H9 (cell line): ENCODE measurements around the gene HHAT. TPM values are rescaled to one million over a fixed set of nuclear protein-coding genes. Genes with fewer than 3 reads are reported as not detected.

Source experiments
- DNase-seq: peaks from one replicate; pipeline ENCODE4 v3.0.0-alpha.2; 2017
- H2AFZ ChIP-seq: one replicate; pipeline ENCODE4 v1.6.1; 2013; ENCODE audit warnings: mild to moderate bottlenecking, low read length, control low read depth, moderate library complexity
- H2AK5ac ChIP-seq: 2 replicates; pipeline ENCODE4 v1.6.1; 2013; ENCODE audit warnings: low read length, control low read depth, mixed read lengths; ENCODE audit not compliant: insufficient read length
- H2BK120ac ChIP-seq: one replicate; pipeline ENCODE4 v1.6.1; 2013; ENCODE audit warnings: low read depth, mild to moderate bottlenecking, low read length, control low read depth, inconsistent platforms; ENCODE audit not compliant: poor library complexity, severe bottlenecking
- H2BK12ac ChIP-seq: 2 replicates; pipeline ENCODE4 v1.6.1; 2013; ENCODE audit warnings: low read length, control low read depth, mixed read lengths, low read depth; ENCODE audit not compliant: insufficient read length
- H2BK15ac ChIP-seq: 2 replicates; pipeline ENCODE4 v1.6.1; 2013; ENCODE audit warnings: low read depth, low read length, control low read depth
- H2BK20ac ChIP-seq: one replicate; pipeline ENCODE4 v1.6.1; 2013; ENCODE audit warnings: low read depth, mild to moderate bottlenecking, low read length, control low read depth, inconsistent platforms; ENCODE audit not compliant: poor library complexity, severe bottlenecking
- H2BK5ac ChIP-seq: 2 replicates; pipeline ENCODE4 v1.6.1; 2013; ENCODE audit warnings: low read length, control low read depth, mixed read lengths; ENCODE audit not compliant: insufficient read length
- H3K14ac ChIP-seq: 2 replicates; pipeline ENCODE4 v1.6.1; 2013; ENCODE audit warnings: low read length, control low read depth; ENCODE audit not compliant: insufficient read depth
- H3K18ac ChIP-seq: 2 replicates; pipeline ENCODE4 v1.6.1; 2013; ENCODE audit warnings: low read depth, mild to moderate bottlenecking, mixed read lengths, low read length, control low read depth; ENCODE audit not compliant: insufficient read length
- H3K23ac ChIP-seq: 2 replicates; pipeline ENCODE4 v1.6.1; 2013; ENCODE audit warnings: low read length, control low read depth, mixed read lengths, low read depth; ENCODE audit not compliant: insufficient read length
- H3K23me2 ChIP-seq: 2 replicates; pipeline ENCODE4 v1.6.1; 2013; ENCODE audit warnings: low read depth, mild to moderate bottlenecking, mixed read lengths, low read length, control low read depth; ENCODE audit not compliant: insufficient read length, poor library complexity, severe bottlenecking
- H3K27ac ChIP-seq: 2 replicates; pipeline ENCODE4 v1.5.1; 2013; ENCODE audit warnings: low read length, control low read depth, mixed read lengths, low read depth; ENCODE audit not compliant: insufficient read length
- H3K27me3 ChIP-seq: 2 replicates; pipeline ENCODE4 v1.6.1; 2013; ENCODE audit warnings: low read length, control low read depth, inconsistent platforms; ENCODE audit not compliant: insufficient read depth
- H3K4ac ChIP-seq: 2 replicates; pipeline ENCODE4 v1.6.1; 2013; ENCODE audit warnings: low read depth, mild to moderate bottlenecking, control low read depth, inconsistent platforms, low read length, moderate library complexity
- H3K4me1 ChIP-seq: 2 replicates; pipeline ENCODE4 v1.6.1; 2013; ENCODE audit warnings: low read length, control low read depth, inconsistent platforms; ENCODE audit not compliant: insufficient read depth
- H3K4me2 ChIP-seq: 2 replicates; pipeline ENCODE4 v1.6.1; 2013; ENCODE audit warnings: low read length, control low read depth, mixed read lengths; ENCODE audit not compliant: insufficient read length, insufficient read depth
- H3K56ac ChIP-seq: 2 replicates; pipeline ENCODE4 v1.6.1; 2013; ENCODE audit warnings: low read depth, mild to moderate bottlenecking, mixed read lengths, low read length, control low read depth; ENCODE audit not compliant: insufficient read length
- H3K79me1 ChIP-seq: 2 replicates; pipeline ENCODE4 v1.6.1; 2013; ENCODE audit warnings: low read depth, mild to moderate bottlenecking, moderate library complexity, low read length, control low read depth, inconsistent platforms; ENCODE audit not compliant: insufficient read depth, poor library complexity, severe bottlenecking
- H3K79me2 ChIP-seq: 2 replicates; pipeline ENCODE4 v1.6.1; 2013; ENCODE audit warnings: low read length, control low read depth, inconsistent platforms; ENCODE audit not compliant: insufficient read depth
- H3K9ac ChIP-seq: 2 replicates; pipeline ENCODE4 v1.6.1; 2013; ENCODE audit warnings: low read length, control low read depth, mixed read lengths; ENCODE audit not compliant: insufficient read length; ENCODE audit errors: extremely low read depth
- H3K9me3 ChIP-seq: one replicate; pipeline ENCODE4 v1.6.1; 2013; ENCODE audit warnings: low read depth, low read length, inconsistent platforms; ENCODE audit not compliant: control insufficient read depth
- H3T11ph ChIP-seq: one replicate; pipeline ENCODE4 v1.6.1; 2013; ENCODE audit warnings: mild to moderate bottlenecking, low read length, control low read depth, inconsistent platforms
- H4K20me1 ChIP-seq: one replicate; pipeline ENCODE4 v1.6.1; 2013; ENCODE audit not compliant: control insufficient read depth, insufficient read length, insufficient read depth
- H4K5ac ChIP-seq: 2 replicates; pipeline ENCODE4 v1.6.1; 2013; ENCODE audit warnings: low read depth, mild to moderate bottlenecking, mixed read lengths, low read length, control low read depth; ENCODE audit not compliant: insufficient read length
- H4K8ac ChIP-seq: replicated peaks from 2 replicates; pipeline ENCODE4 v1.6.1; 2013; ENCODE audit warnings: low read length, control low read depth, mixed read lengths, low read depth; ENCODE audit not compliant: insufficient read length
- H4K91ac ChIP-seq: 2 replicates; pipeline ENCODE4 v1.6.1; 2013; ENCODE audit warnings: low read depth, mild to moderate bottlenecking, moderate library complexity, mixed read lengths, low read length, control low read depth; ENCODE audit not compliant: insufficient read length
- H3K27ac Mint-ChIP-seq, 3 experiments: 2 replicates in 2 of 3; 3 replicates in 1 of 3; pipeline ENCODE4 v1.8.0; 2020 to 2021; ENCODE audit warnings: mixed read lengths in 3 of 3, mild to moderate bottlenecking in 1 of 3, moderate library complexity in 1 of 3
- H3K27me3 Mint-ChIP-seq: 2 replicates; pipeline ENCODE4 v1.8.0; 2021; ENCODE audit warnings: low read depth, mild to moderate bottlenecking, moderate library complexity, mixed read lengths
- H3K36me3 Mint-ChIP-seq, 3 experiments: 2 replicates in 2 of 3; 3 replicates in 1 of 3; pipeline ENCODE4 v1.8.0; 2020 to 2021; ENCODE audit warnings: low read depth in 3 of 3, mixed read lengths in 3 of 3; ENCODE audit not compliant: insufficient read depth in 1 of 3
- H3K4me1 Mint-ChIP-seq, 2 experiments: 2 replicates each; pipeline ENCODE4 v1.8.0; 2020; ENCODE audit warnings: mixed read lengths in 2 of 2
- H3K4me3 Mint-ChIP-seq, 2 experiments: 2 replicates in 1 of 2; 3 replicates in 1 of 2; pipeline ENCODE4 v1.8.0; 2020 to 2021; ENCODE audit warnings: mild to moderate bottlenecking in 2 of 2, mixed read lengths in 2 of 2, moderate library complexity in 1 of 2
- H3K9me3 Mint-ChIP-seq, 2 experiments: 2 replicates in 1 of 2; 3 replicates in 1 of 2; pipeline ENCODE4 v1.8.0; 2020; ENCODE audit warnings: mild to moderate bottlenecking in 2 of 2, mixed read lengths in 2 of 2, moderate library complexity in 1 of 2
- CTCF ChIP-seq: fragments of 200-600 bp; sonication (generic); conservative IDR thresholded peaks from 3 replicates; pipeline ENCODE4 v1.8.0; 2021; ENCODE audit warnings: antibody characterized with exemption, mild to moderate bottlenecking
- WGBS: extraction: QIAGEN DNeasy Blood & Tissue Kit; methylation state at CpG from one replicate; pipeline ENCODE4 v1.1.7; 2013; ENCODE audit warnings: missing lambda C conversion rate, low lambda C conversion rate, mixed read lengths; ENCODE audit not compliant: insufficient read length; ENCODE audit errors: extremely low coverage; 5-methylcytosine and 5-hydroxymethylcytosine counted together
- total RNA-seq: library from RNA; stranded (reverse); gene quantifications from 2 replicates; pipeline ENCODE4 v1.2.1, GENCODE V29; 2021

HHAT gene
- total RNA-seq, 1 experiment from 2014 or later: 0.48 TPM

- Histone ChIP-seq H3K4ac (no peak overlapping the region), H3K9ac (no peak overlapping the region), H2BK5ac (no peak overlapping the region), H4K91ac (no peak overlapping the region), H4K20me1 (no peaks in the 10 kb centered on the region), H3K23ac (no peak overlapping the region), H3K14ac (no peak overlapping the region), H3K4me2 (no peak overlapping the region), H3T11ph (no peak overlapping the region), H3K18ac (no peak overlapping the region), H3K27me3 (no peaks in the 10 kb centered on the region), H3K4me1 (no peaks in the 10 kb centered on the region), H3K79me2 (no peaks in the 10 kb centered on the region), H2BK12ac (no peak overlapping the region), H3K27ac (no peak overlapping the region), H2BK15ac (no peak overlapping the region), H3K23me2 (no peaks in the 10 kb centered on the region), H2BK20ac (no peak overlapping the region), H3K56ac (no peak overlapping the region), H3K9me3 (no peaks in the 10 kb centered on the region), H4K8ac (no peak overlapping the region), H2BK120ac (no peak overlapping the region), H3K79me1 (no peaks in the 10 kb centered on the region), H4K5ac (no peak overlapping the region), H2AFZ (no peak overlapping the region), H2AK5ac (no peak overlapping the region)
- Mint-ChIP-seq H3K4me1 (peaks cover 5% of the 10 kb centered on the region in 2 experiments; a peak in 3 of 4 replicates), H3K4me3 (no peak overlapping the region), H3K27me3 (no peaks in the 10 kb centered on the region), H3K9me3 (peaks cover 6 to 20% of the 10 kb centered on the region in 2 experiments), H3K36me3 (peaks cover 0 to 13% (median 0%) of the 10 kb centered on the region in 3 experiments; a peak in 2 of 7 replicates), H3K27ac (no peak overlapping the region)
- no CpG with 5 or more reads among the region's 3 CpGs for WGBS
- no peak for TF ChIP-seq CTCF
- no peak for DNase-seq
These were observed 260.2 kb downstream of the HHAT start for GRCh38 chr1:210588946-210589345.
